ENCODE data around the gene ZNF99.
"Not testable (repeated sequence)": the region's sequence is repeated elsewhere in the genome, so short reads cannot be mapped to it uniquely, and the experiment has no call there.

ZNF99 gene

GRCh38 chr19:22783651-22784410 is at the start of gene ZNF99:
TSS of gene ZNF99 (minus strand) at chr19:22784151. CDS start at chr19:22784016, 135 bp downstream.
- DNase-seq, result no peak

GRCh38 chr19:22832031-22832762 is 48.2 kb upstream of the ZNF99 start, which contains the start of gene ZNF723:
TSS of gene ZNF723 (plus strand) at chr19:22832291. CDS start at chr19:22832380, 89 bp downstream.
- DNase-seq, result no peak

GRCh38 chr19:22831211-22831610 is 47.3 kb upstream of the ZNF99 start:
- no peak for DNase-seq

GRCh38 chr19:22814124-22814523 is 30.2 kb upstream of the ZNF99 start:
- DNase-seq, result no peak

GRCh38 chr19:22807061-22807835 is 23.3 kb upstream of the ZNF99 start:
- no peak for DNase-seq

- no peak for DNase-seq
These were observed 22.5 kb upstream of the ZNF99 start for GRCh38 chr19:22806418-22806817.

- no peak for DNase-seq
These were observed 13.1 kb upstream of the ZNF99 start for GRCh38 chr19:22797040-22797439.

GRCh38 chr19:22792863-22793262 is 8.9 kb upstream of the ZNF99 start:
- DNase-seq, result not testable (repeated sequence)

GRCh38 chr19:22735911-22736645 is 47.9 kb downstream of the ZNF99 start:
- DNase-seq, result no peak

GRCh38 chr19:22733691-22734090 is 50.3 kb downstream of the ZNF99 start:
- DNase-seq, result no peak

- not testable (repeated sequence) for DNase-seq
These were observed 55.7 kb downstream of the ZNF99 start for GRCh38 chr19:22728214-22728613.

GRCh38 chr19:22721533-22721932 is 62.4 kb downstream of the ZNF99 start:
- not testable (repeated sequence) for DNase-seq

- DNase-seq, result no peak
These were observed 75.0 kb downstream of the ZNF99 start for GRCh38 chr19:22708983-22709382.

- not testable (repeated sequence) for DNase-seq
These were observed 80.9 kb downstream of the ZNF99 start for GRCh38 chr19:22703096-22703495.

- not testable (repeated sequence) for DNase-seq
These were observed 81.3 kb downstream of the ZNF99 start for GRCh38 chr19:22702661-22703060.
